Measurements from ENCODE around the gene LRRC56.

Gene LRRC56, protein sequence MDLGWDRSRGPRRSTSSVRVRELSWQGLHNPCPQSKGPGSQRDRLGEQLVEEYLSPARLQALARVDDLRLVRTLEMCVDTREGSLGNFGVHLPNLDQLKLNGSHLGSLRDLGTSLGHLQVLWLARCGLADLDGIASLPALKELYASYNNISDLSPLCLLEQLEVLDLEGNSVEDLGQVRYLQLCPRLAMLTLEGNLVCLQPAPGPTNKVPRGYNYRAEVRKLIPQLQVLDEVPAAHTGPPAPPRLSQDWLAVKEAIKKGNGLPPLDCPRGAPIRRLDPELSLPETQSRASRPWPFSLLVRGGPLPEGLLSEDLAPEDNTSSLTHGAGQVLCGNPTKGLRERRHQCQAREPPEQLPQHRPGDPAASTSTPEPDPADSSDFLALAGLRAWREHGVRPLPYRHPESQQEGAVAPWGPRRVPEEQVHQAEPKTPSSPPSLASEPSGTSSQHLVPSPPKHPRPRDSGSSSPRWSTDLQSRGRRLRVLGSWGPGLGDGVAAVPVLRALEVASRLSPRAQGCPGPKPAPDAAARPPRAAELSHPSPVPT

DNA sequence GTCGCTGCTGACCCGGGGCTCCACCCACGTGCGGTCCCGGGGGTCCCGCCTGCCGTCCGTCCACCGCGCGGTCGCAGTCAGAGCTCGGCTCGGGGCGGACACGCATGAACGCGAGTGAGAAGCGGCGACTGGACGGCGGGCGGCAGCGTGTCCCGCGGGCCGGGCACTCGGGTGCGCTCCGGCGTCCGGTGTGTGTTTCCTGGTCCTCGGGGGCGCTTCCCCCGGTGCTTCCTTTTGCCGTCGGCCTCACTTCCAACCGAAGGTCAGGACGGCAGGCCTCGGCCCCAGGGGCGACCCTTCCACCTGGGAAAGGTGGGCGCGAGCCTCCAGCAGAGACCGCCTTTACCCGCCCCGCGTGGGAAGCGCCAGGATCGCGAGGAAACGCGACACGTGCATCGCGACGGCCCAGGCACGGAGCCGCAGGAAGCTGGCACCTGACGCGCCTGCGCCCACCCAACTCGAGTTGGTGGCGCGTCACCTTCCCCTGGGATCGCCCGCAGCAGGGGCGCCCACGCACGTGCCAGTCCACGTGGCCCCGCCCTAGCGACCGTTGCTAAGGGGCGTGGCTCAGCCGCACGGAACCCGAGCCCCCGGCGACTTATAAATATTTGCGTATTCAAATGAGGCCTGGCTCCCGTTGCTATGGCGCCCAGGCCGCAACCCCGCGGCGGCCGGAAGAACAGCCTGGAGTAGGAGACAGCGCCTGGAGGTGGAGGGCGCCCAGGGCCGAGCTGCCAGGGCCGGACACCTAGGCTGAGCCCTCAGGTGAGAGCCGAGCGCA lies at the start of gene LRRC56:
Gene LRRC56 (plus strand): TSS at position 687 of the 781 bp plus-strand sequence. CDS start 3,158 bp downstream, outside the sequence.
- peak; percentile 93 for DNase-seq

GRCh38 chr11:487571-488021 lies 49.7 kb upstream of the LRRC56 start:
- no peak for DNase-seq

DNA sequence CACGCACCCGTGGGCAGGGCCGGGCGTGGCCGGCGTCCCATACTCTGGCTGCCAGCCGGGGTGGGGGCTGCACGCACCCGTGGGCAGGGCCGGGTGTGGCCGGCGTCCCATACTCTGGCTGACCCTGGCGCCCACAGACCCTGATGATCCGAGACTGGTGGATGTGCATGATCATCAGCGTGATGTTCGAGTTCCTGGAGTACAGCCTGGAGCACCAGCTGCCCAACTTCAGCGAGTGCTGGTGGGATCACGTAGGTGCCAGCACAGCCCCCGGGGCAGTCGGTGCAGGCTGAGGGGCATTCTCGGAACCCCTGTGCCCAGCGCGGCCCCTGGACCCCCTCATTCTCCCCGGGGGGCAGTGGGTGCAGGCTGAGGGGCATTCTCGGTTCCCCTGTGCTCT lies 49.3 kb upstream of the LRRC56 start:
- DNase-seq: no peak

DNA sequence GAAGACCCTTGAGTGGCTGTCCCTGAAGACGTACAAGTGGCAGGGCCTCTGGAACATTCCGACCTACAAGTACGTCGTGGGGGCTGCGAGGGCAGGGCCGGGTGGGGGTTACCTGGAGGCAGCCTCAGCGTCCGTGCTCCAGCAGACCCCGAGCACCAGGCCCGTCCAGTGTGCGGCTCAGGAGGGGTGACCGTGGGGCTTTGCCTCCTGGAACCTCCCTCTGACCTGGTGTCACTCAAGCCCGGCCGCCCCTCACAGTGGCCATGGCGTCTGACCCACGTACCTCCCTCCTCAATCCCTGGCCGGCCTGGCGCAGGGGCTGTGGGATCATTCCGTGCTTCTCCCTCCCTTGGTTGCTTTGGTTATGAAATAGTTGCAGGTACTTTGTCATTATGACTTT lies 48.7 kb upstream of the LRRC56 start:
- no peak for DNase-seq

- no peak for DNase-seq
Measured at GRCh38 chr11:488992-489391, 48.3 kb upstream of the LRRC56 start.

GRCh38 chr11:489610-490185 lies 47.6 kb upstream of the LRRC56 start:
- no peak for DNase-seq

DNA sequence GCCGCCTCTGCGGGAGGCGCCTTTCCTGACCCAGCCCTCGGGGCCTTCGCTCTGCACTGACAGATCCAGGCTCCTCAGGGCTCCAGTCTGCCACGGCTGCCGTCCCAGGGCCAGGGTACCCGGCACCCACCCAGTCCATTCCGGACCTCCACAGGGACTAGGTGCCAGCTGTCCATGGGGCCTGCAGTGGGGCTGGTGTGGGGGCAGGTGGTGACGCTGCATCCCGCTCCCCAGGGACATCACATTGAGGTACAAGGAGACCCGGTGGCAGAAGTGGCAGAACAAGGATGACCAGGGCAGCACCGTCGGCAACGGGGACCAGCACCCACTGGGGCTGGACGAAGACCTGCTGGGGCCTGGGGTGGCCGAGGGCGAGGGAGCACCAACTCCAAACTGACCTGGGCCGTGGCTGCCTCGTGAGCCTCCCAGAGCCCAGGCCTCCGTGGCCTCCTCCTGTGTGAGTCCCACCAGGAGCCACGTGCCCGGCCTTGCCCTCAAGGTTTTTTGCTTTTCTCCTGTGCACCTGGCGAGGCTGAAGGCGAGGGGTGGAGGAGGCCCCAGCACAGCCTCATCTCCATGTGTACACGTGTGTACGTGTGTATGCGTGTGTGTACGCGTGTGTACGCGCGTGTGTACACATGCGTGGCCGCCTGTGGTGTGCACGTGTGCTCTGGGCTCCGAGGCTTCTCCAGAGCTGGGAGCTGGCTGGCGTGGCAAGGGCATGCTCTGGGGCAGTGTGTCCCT lies 47.0 kb upstream of the LRRC56 start:
- no peak for DNase-seq

- no peak for DNase-seq
Measured at GRCh38 chr11:490930-491260, 46.4 kb upstream of the LRRC56 start.

GRCh38 chr11:491358-491757 lies 46.0 kb upstream of the LRRC56 start:
- no peak for DNase-seq

- no peak for DNase-seq
Measured at GRCh38 chr11:492427-493226, 44.7 kb upstream of the LRRC56 start.

GRCh38 chr11:494761-495536 lies 42.4 kb upstream of the LRRC56 start:
- DNase-seq: no peak

DNA sequence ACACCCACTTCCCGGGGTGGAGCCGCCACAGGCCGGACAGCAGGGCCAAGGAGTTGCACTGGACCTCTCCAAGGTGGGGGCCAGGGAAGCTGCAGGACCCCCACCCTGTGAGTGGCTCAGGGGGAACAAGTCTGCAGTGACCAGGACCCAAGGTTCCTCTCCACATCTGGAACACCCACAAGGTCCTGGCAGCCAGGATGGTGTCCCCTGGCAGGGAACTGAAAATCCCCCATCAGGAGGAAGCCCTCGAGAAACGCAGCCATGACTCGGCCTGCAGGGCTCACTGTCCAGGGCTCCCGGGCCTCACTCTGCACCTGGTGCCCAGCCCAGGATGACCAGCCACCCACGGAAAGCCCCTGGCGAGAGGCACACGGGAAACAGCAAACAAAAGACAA lies 41.8 kb upstream of the LRRC56 start:
- no peak for DNase-seq

GRCh38 chr11:496834-497564 lies 40.3 kb upstream of the LRRC56 start:
- DNase-seq: no peak

DNA sequence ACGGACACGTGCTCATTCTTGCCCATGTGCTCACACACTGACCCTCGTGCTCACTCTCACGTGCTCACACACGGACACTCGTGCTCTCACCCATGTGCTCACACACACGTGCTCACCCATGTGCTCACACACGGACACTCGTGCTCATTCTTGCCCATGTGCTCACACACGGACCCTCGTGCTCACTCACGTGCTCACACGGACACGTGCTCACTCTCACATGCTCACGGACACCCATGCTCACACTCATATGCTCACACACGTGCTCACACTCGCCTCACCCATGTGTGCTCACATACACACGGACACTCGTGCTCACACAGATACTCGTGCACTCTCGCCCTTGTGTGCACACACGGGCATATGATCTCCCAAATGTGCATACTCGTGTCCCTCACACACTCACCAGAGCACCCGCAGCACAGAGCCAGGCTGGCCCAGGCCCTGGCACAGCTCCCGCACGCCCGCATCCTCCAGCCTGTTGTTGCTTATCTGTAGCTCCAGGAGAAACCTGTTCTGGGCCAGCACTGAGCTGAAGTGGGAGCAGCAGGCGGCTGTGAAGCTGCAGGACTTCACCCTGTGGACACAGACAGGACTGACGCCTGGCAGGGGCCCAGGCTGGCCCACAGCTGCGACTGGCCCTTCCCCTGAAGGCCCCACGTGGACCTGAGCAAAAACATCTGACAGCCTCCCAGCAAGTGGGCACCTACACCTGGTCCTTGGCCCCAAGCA lies 39.6 kb upstream of the LRRC56 start:
- DNase-seq: no peak

GRCh38 chr11:498297-499181 lies 38.8 kb upstream of the LRRC56 start:
- no peak for DNase-seq

DNA sequence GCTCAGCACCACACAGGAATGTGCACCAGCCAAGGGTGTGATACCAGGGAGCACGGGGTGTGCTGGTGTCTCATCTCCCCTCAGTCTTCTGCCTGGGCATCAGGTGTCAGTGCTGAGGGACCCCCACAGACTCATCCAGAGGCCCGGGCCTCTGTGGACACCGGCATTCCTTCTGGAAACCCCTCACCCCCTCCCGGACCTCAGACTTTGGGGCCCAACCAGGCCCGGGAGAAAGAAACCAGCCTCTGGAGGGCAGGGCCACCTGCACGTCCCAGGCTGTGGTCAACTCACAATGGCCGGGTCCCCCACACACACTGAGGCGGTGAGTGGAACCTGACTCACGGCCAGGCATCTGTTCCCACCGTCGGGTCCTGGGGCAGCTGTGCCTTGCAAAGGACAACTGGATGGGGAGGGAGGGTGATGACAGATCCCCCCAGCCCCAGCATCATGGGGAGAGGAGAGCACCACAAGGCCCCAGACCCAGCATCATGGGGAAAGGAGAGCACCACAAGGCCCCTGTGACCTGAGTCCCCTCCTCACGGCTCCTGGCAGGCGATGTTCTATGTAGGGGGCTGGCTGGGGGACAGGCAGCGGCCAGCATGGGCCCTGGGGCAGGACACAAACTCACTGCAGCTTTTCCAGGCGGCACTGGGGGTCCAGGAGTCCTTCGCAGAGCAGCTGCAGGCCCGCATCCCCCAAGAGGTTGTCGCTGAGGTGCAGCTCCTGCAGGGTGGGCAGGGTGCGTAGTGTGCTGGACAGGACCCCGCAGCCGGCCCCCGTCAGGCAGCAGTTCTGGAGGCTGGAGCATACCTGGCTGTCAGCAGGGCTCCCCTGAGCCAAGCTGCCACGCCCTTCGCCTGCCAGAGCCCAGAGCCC lies 37.9 kb upstream of the LRRC56 start:
- DNase-seq: no peak

DNA sequence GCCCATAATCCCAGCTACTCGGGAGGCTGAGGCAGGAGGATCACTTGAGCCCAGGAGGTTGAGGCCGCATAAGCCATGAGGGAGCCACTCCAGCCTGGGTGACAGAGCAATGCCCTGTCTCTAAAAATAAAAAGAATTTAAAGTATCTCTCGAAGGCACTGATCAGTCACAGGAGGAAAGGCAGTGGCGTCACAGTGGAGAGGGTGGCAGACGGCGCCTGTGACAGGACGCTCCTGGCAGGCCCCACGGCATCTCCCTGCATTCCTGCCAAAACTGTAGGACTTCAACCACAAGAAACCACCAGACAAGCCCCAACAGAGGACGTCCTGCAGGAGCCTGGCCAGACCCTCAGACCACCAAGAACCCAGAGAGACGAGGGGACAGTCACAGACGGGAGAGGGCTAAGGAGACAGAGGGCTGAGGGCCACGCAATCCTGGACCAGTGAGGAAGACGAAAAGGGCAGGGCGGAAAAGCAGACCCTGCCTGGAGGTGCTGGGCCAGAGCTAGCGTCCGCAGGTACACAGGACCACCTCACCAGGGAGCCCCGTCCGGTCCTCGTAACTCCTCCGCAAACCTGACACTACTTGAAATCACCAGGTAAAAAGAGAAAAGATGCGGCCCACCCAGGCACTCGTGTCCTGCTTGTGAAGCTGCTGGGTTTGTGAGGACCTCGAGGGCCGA lies 36.2 kb upstream of the LRRC56 start:
- DNase-seq: no peak

Data from stimulated activated CD4-positive, alpha-beta T cell treated with anti-CD3 and anti-CD28 coated beads, Interleukin-15, amount 100 ng/mL, for 24 hours (primary cell).